GM18499 (cell line): Measurements from ENCODE around the gene BARX2.

Experiments used
- ATAC-seq: cut with Tn5 transposase; IDR thresholded peaks from one replicate; pipeline ENCODE4 v1.9.1; 2021; ENCODE audit warnings: moderate number of reproducible peaks; ENCODE audit not compliant: insufficient read depth, unreplicated experiment

The BARX2 gene

DNA sequence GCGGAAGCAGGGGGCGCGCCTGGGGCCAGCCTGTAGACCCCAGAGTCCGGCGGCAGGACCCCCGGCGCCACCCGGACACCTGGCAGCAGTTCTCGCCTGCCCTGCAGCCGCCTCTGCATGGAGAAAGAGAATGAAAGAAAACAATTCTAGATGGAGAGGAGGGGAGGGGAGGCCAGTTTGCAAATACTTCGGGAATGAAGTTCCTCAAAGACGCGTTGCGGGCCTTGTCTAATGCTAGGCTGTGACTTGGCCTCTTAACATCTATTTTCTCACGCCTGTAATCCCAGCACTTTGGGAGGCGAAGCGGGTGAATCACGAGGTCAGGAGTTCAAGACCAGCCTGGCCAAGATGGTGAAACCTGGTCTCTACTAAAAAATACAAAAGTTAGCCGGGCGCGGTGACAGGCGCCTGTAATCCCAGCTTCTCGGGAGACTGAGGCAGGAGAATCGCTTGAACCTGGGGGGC is 2.1 kb upstream of the BARX2 start:
- ATAC-seq: no peak

DNA sequence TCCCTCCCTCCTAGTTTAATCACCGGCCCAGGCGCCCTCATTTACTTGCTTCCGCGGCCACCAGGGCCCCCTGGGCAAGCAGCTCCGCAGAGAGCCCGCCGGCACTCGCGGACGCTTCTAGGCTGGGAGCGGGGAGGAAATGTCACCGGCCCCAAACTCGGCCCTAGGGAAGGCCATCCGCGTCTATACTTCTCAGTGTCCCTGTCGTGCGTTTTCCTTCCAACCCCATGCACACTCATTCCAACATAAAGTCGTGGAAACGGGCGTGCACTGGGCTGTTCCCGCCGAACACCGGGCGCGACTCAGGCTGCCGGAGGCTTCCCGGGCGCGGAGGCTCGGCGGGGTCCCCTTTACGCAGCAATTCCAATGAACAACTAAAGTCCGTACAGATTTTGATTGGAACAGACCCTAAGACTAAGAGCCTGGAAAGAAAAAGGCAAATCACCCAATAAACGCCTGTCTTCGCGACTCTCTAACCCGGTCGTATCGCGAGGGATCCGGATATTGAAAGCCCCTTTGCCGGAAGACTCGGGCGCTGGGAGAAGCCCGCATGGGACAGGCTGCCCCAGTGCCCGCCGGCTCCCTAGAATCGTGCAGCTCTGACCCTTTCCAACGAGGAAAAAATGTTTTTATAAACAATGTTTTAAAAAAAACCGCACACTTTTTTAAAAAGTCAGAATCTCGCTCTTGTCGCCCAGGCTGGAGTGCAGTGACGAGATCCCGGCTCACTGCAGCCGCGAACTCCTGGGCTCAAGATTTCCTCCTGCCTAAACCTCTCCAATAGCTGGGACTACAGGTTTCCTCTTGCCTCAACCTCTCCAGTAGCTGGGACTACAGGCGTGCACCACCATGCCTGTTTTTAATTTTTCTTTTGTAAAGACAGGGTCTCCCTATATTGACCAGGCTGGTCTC is 1.3 kb upstream of the BARX2 start:
- ATAC-seq: no peak

DNA sequence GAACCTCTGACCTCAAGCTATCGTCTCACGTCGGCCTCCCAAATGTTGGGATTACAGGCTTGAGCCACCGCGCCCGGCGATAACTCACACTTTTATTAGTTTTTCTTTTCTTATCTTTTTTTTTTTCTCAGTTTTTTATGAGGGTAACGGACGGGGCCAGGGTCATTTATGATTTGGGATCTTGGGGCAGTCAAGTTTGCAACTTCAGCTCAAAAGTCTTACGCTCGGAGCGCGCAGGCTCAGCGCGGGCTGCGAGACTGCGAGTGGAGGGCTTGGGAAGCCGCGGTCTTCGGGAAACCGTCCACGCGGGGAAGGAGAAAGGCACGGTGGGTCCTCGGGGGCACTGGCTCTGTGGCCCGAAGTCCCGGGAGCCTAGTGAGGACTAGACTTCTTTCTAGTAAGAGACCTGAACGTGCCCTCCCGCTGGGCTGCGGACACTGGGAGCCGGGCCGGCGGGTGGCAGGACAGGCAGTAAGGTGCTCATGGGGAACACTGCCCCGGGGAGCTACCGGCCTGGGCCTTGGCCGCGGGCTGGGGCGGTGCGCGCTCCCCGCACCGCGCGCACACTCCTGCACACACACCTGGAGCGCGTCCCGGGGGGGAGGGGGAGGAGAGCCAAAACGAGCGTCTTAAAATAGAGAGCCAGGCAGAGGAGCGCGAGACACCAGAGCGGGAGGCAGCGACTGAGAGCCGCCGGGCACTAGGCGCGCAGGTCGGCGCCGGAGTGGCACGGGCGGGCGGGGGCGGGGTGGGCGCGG is 476 bp upstream of the BARX2 start:
- no peak for ATAC-seq

DNA sequence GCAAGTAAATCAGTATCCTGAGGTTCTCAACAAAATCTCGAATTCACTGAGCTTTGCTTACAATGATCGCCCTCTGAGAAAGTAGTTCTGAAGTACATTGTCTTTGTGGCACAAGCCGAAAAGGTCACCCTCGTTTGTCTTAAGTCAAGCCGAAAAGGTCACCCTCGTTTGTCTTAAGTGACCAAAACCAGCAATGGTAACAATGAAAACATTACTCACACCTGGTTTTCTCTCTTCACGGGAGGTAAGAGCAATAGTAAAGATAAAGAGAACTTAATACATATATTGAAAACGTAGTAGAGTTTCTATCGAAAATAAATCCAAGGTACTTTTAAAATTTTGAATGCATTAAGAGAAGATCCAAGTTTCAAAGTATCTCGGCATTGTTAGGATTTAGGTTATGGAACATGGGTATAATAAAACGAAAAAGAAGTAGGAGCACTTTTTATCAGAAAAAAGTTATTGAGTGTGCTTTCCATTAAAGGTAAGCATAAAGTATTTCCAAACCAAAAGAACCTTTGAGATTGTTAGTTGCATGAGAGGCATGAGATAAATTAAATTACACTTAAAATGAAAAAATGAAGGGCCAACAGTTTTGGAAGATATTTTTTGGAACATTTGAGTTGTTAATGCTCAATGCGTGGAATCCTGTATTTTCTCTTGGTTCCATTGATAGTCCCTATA is 1.2 kb downstream of the BARX2 start:
- no peak for ATAC-seq

DNA sequence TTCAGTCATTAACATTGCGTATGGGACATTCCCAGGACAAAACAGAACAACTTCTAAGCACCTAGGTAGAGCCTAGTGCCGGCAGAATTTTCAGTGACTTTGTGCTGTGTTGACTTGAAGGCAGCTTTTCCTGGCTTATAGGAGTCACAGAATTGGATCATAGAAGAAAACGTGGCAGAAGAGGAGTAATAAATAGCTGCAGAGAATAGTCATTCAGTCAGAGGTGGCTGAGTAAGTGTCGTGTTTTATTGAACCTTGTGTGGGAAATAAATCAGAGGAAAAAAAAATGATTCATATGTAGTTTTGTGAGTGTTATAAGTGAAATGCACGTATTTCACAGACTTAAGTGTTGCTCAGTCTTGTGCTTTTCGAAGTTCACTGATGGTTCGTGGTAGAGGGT is 2.1 kb downstream of the BARX2 start:
- ATAC-seq: no peak

DNA sequence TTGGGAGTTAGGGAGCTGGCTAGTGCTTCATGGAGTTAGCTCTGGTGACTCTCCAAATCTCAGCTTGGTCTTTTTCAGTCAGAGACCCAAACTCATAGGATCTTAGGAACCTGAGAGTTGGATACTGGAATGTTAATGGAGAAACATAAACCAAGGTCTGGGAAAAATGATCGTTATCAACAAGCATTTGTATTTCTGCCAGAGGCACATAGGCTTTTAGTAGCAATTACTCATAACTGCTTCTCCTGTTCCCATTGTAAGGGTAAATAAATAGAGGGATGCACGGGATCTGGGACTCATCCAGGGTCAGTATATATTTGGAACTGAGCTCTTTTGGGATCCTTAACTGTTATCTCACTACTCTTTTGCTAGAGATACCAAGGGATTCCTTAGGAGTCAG is 4.8 kb downstream of the BARX2 start:
- no peak for ATAC-seq

DNA sequence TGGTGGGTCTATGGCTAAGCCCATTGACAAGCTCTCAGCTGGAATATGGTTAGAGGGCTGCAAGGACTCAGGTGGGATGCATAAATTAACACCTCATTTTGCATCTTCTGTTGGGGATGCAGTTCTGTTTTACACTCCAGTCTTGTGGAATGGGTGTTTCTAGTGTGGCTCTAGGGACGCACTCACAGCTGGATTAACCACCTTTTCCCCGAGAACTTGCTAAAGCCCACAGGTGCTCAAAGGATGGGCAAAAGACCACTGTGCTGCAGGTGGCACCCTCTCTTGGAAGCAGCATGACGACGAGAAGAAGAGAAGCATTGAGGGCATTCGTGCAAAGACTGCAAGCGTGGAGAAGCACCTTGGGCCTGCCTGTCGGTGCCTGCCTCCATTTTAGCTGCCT is 6.9 kb downstream of the BARX2 start:
- no peak for ATAC-seq

DNA sequence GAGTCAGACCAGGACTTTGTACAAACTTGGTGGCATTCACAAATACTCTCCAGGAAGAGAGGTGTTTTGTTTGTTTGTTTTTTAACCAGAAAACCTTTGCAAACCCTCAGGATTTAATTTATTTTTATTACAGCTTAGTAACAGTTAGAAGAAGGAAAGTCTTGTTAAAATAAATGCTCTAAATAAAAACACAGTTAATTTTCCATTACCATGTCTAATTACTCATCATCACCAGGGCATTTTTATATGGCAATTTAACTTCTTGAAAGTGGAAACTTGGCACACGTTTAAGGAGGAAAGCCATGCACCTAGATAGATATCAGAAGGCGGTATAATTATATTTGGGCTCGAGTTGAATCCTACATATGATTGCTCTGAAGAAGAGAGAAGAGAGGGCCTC is 7.4 kb downstream of the BARX2 start:
- no peak for ATAC-seq

DNA sequence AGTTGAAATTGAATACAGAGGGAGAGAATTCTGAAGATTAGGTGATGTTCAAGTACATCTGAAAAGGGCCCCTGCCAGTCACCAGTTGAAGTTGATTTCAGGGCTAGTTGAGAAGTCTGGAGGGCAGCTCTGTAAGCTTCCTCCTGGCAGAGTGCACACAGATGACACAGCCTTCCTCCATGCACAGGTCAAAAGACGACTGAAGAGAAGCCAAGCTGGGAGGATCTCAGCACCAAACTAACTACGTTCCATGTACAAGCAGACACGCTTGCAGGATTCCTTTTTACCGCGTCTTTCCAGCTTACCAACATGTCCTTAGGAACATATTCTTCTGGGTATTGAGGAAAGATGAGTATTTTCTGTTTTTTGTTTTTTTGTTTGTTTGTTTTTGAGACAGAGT is 7.9 kb downstream of the BARX2 start:
- no peak for ATAC-seq

DNA sequence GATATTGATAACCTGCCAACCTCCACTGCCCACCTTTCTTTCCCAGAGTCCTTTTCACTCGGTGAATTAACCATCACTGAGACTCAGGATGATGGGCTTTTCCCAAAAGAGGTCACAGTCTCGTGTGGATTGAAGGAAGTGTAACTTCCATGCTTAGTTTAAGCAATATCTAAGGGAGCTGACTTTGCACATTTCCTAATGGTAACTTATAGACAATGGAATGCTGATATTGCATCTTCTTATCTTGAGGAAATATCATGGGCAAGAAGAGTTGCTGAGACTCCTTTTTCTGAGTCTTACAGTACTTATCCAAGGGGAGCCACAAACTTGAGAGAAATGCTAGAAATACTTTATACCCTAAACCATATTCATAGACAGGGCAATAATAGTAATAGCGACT is 8.8 kb downstream of the BARX2 start:
- ATAC-seq: no peak

DNA sequence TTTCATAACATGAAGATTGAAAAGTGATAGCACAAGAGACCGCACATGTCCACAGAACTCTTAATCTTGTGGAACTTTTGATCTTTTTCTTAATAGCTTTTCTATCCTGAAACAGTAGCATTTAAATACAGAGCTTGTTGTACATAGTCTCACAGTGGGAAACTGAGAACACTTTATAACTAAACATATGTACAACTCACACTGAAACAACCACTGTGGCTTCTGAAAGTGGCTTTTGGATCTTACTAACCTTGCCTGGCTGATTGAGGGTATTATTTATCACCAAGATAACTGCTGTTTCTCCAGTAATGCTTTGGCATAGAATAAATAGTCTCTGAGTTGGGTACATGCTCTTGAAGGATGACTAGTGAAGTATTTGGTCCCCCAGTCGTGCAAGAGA is 10.2 kb downstream of the BARX2 start:
- no peak for ATAC-seq

DNA sequence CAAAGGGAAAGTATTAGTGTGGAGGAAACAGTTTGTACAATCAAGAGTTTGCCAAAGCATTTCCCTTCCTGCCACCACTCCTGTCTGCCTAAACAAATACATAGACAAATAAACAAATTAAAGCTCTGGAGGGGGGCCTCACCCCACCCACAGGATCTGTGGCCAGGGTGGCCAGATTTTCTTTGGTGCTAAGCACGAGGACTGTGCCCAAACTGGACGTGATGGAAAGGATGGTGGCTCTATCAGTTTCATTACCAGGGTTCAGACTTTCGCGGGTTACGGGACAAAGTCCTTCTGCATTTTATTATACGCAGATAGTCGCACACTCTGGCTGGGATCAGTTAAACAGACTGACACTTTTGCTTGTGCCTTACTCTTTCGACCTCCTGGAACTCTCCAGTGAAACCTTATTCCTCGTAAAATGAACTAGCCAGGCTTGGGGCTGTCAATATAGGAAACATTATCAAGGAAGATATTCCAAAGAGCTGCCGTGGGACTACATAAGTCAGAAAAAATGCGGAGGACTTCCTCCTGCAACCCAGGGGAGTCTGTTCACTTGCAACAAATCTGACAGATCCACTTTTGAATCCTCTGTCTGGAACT is 11.2 kb downstream of the BARX2 start:
- ATAC-seq: no peak

DNA sequence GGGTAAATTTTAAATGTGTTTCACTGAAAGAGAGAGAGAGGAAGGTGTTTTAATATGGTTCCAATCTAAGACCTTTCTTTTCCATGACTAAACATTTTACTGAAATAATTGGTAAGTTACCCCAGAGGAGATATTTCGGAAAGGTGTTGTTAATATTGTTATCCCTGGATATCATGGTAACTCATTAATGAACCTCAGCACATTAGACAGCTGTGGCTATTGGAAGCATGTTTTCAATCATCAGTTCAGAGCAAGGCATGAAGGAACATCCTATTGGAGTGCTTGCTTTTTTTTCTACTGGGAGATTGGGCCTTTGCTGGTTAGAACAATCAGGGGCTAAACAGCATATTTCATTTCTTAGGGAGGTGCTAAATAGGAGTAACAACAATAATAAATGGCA is 11.8 kb downstream of the BARX2 start:
- no peak for ATAC-seq

DNA sequence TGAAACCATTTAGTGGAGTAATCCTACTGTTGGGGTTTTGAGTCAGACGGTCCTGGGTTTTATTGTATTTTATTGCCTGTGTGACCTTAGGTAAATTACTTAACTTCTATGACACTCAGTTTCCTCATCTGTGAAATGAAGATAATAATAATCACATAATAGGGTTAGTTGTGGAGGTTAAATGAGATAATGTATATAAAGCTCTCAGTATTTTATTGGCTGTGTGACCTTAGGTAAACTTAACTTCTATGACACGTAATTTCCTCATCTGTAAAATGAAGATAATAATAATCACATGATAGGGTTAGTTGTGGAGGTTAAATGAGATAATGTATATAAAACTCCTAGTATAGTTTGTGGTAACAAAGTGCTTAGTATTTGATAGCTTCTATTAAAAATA is 13.2 kb downstream of the BARX2 start:
- ATAC-seq: no peak

DNA sequence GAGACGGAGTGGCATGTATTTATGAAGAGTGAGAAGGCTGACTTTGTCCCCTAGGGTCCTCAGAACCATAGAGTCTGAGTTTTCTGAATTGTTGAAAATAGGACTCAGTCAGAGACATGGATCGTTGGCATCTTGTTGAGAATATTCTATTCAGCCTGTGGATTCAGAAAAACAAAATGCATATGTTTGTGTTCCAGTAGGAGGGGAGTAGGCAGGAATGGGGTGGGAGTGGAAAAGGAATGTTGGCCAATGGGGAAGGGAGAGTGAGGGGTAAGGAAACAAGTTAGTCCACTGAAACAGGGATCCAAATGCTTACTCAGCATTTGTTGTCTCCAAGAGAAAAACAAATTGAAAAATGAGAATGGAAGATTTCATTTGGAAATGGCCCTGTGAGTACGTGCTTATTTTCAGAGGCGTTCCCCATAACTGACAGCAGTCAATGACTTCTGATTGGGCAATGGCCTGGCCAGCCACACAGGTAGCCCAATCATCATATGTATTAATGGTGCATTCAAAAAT is 14.7 kb downstream of the BARX2 start:
- no peak for ATAC-seq

DNA sequence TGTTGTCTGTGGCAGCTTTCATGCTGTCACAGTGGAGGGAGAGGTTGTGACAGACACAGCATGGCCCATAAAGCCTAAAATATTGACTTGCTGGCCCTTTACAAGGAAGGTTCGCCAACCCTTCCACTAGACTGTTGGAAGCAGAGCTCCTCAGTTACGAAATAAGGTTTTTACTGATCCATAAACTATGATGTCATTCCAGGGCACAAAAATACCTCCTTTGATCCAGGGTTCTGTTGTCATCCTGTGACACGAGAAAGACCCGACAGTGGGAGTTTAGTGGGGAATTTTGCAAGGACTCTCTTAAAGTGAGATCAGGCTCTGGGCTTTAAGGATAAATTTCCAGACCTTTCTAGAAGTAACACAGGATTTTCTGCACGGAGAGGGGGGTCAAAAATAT is 15.7 kb downstream of the BARX2 start:
- no peak for ATAC-seq

DNA sequence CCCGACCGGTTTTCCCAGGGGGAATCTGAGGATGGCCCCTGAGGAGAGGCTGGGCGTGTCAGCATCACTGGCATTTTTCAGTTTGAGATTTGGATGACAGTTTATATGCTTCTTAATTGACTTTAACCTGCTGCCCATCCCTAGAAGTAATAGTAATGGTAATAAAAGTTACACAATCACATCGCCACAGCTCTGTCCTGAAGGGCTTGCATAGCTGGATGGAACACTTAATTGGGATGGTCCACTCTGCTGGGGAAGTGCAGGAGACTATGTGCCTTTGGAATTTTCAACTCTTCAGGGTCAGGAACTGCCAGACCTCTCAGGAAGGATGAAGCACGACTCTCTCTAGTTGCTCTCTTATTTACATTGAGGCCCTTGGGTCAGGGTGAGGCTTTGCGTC is 16.2 kb downstream of the BARX2 start:
- ATAC-seq: no peak

DNA sequence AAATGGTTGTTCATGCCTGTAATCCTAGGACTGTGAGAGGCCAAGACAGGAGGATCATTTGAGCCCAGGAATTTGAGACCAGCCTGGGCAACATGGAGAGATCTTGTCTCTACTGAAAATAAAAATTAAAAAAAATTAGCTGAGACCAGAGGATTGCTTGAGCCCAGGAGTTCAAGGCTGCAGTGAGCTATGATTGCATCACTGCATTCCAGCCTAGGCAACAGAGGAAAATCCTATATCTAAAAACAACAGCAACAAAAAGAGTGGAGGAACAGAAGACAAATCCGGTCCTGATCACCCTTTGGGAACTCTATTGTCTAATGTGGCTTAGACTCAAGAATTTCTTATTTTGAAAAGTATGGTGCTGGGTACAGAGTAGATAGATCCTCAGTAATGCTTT is 17.3 kb downstream of the BARX2 start:
- no peak for ATAC-seq

DNA sequence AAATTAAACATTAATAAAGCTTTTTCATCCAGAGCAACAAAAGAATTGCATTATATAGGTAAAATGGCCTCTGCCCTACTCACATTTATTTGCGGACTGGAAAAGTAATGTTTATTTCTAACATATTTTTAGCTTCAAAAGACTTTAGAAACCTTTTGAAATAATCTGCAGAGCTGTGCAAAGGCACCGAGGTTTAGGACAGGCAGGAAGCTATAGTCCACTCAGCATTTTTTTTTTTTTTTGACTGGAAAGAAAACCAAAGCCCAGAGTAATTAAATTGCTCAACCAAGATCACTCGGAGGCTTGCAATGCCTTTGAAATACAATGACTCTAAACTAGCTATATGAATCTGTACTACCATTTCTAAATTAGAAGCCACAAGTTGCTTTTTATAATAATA is 19.1 kb downstream of the BARX2 start:
- ATAC-seq: no peak

DNA sequence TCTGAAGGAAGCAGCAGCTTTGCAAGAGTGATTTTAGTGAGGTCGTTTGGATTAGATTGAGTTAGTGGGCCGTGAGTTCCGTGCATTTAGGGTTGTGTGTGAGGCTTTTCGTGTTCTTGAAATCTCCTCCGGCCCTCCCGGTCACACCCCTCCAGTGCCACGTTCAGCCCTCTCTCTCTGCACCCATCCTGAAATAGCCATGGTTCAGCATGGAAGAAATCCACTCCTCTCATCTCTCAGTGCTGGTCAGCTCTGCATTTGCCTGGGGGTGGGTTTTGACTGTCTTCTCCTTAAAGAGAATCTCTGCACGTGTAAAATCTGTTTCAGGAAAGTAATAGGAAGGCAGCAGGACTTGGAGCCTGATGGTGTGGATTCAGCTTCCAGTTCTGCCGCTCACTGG is 19.8 kb downstream of the BARX2 start:
- ATAC-seq: no peak
